ENCODE measurements around the gene DBP.

DNA sequence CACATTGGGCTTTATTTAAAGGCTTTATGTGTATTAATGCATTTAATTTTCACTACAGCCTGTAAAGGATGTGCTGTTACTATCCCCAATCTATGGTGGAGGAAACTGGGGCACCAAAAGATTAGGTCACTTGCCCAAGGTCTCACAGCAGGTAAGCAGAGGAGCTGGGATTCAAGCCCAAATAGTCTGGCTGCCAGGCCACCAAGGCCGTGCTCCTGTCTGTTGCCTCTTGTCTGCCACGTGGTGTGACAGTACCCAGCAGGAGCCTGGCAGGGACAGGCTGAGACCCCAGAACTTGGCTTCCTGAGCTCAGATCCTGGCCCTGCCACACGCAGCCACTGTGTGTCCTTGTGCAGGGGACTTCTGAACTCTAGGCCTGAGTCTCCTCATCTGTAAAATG, 31.2 kb upstream of the DBP start:
- no peak for TF ChIP-seq FOXM1 (IDR thresholded peaks at IDR 0.05; ENCODE audit: borderline replicate concordance, low read depth)
- no peak for TF ChIP-seq YY1 (IDR thresholded peaks at IDR 0.05; ENCODE audit: low read depth)
- no peak for TF ChIP-seq RAD21 (IDR thresholded peaks at IDR 0.05; ENCODE audit: low read depth)
- no peak for TF ChIP-seq EP300 (IDR thresholded peaks at IDR 0.05; ENCODE audit: borderline replicate concordance)
- TF ChIP-seq TAF1 (IDR thresholded peaks at IDR 0.05; ENCODE audit: low read depth), result no peak

All from Ishikawa (cell line).